Stimulated activated CD4-positive, alpha-beta T cell treated with anti-CD3 and anti-CD28 coated beads, Interleukin-1b, Interleukin-23, amount 100 ng/mL, for 48 hours (primary cell): ENCODE data around the gene PIAS4.
A peak's percentile ranks its signal among the peaks of the same experiment; 100 is the strongest.

Experiments used
- DNase-seq: peaks from one replicate; pipeline ENCODE4 v3.0.0-alpha.2; 2020

Gene PIAS4

GRCh38 chr19:4060621-4061177 is 53.2 kb downstream of the PIAS4 start:
- no peak for DNase-seq

- DNase-seq, result no peak
These were observed 53.7 kb downstream of the PIAS4 start for GRCh38 chr19:4061178-4061682.

GRCh38 chr19:4061683-4062418 is 54.3 kb downstream of the PIAS4 start:
- DNase-seq, result no peak

GRCh38 chr19:4062419-4063368 is 55.2 kb downstream of the PIAS4 start:
- DNase-seq, result no peak

GRCh38 chr19:4063369-4064148 is 56.0 kb downstream of the PIAS4 start:
- DNase-seq, result no peak

DNA sequence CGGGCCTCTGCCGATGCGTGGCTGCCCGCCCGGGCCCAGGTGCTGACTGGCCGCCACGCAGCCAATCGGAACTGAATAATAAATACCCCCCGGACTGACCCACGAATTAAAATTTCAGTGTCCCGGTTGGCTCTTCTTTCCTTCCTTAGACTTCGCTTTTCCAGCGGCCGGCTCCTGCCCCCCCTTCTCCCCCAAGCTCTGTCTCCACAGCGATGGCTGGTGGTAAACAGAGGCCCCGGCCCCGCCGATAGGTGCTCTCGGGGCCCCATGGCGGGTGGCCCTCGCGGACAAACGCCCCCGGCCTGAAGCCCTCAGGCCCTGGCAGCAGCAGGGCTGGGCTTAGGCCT is 56.6 kb downstream of the PIAS4 start:
- DNase-seq, result no peak

DNA sequence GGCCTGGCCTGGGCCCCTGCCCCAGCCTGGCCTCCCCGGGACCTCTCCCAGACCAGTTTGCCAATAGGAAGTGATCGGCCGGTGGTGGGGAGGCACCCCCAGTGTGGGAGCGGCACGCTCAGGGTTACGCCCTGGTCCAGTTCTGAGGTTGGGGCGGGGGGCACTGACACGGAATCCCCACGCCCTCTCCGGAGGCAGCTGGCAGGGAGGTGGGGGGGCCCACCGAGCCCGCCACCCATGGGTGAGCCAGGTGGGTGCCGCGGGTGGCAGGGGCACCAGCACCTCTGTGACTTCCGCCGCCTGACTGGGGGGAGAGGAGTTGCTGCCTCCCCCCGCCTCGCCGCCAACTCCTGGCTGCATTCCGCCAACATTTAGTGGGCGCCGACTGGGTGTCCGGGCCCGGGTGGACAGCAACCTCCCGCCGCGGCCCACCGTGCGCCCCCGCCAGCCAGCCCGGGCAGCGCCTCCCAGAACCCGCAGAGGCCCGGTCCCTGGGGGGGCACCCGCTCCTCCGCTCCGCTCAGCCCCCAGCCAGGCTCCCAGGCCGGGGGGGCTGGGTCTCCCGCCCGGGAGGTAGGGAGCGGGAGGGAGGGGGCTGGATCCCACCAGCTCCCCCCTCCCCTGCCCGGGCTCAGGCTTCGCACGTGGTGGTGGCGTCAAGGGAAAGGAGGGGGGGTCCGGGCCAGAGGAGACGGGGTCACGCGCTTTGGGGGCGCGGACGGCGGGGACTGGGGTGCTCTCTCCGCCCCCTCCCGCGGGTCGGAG is 57.1 kb downstream of the PIAS4 start:
- no peak for DNase-seq

GRCh38 chr19:4065430-4066175 is 58.1 kb downstream of the PIAS4 start:
- DNase-seq, result peak; percentile 97

- peak; percentile 44 for DNase-seq
These were observed 58.7 kb downstream of the PIAS4 start for GRCh38 chr19:4066176-4066606.

- DNase-seq, result peak; percentile 78
These were observed 59.3 kb downstream of the PIAS4 start, which contains the start of gene ZBTB7A for GRCh38 chr19:4066682-4067395. ZBTB7A (minus strand) TSS chr19:4066899; CDS start chr19:4055232, 11,667 bp downstream.

GRCh38 chr19:4067396-4068046 is 60.0 kb downstream of the PIAS4 start:
- DNase-seq, result no peak

- DNase-seq, result no peak
These were observed 60.8 kb downstream of the PIAS4 start for GRCh38 chr19:4068047-4068966.

DNA sequence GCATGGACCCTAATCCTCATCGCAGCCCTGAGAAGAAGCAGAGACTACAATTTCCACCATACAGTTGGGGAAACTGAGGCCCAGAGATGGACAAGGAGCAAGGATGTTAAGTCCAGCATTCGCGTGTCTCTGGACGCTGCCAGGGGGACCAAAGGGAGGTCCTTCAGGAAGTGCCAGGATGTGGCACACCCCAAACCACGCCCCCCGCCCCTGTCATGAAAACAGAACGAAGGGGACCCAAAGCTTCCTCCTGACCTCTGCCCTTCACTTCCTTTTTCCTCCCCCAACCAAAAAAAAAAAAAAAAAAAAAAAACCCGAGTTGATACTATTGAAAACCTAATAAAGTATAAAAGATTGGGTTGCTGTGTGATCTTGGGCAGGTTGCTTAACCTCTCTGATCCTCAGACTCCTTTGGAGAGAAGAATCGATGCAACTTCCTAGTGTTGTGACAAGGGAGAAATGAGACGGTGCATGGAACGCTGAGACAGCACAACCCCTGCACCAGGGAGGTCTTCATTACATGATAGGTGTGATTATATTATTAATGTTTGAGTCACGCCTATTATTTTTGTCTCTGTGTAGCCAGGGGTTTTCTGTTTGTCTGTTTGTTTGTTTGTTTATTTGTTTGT is 61.9 kb downstream of the PIAS4 start:
- DNase-seq, result peak; percentile 43

DNA sequence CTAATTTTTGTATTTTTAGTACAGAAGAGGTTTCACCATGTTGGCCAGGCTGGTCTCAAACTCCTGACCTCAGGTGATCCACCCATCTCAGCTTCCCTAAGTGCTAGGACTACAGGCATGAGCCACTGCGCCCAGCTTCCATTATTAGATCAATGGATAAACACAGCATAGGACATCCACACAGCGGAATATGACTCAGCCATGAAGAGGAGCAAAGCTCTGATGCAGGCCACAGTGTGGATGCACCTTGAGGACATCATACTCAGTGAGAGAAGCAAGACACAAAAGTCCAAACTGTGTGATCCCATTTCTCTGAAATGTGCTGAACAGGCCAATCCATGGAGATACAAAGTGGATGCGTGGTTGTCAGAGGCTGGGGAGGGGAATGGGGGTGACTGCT is 64.1 kb downstream of the PIAS4 start:
- DNase-seq, result no peak

GRCh38 chr19:4075373-4075772 is 67.8 kb downstream of the PIAS4 start:
- no peak for DNase-seq

- no peak for DNase-seq
These were observed 69.5 kb downstream of the PIAS4 start for GRCh38 chr19:4077007-4077374.

DNA sequence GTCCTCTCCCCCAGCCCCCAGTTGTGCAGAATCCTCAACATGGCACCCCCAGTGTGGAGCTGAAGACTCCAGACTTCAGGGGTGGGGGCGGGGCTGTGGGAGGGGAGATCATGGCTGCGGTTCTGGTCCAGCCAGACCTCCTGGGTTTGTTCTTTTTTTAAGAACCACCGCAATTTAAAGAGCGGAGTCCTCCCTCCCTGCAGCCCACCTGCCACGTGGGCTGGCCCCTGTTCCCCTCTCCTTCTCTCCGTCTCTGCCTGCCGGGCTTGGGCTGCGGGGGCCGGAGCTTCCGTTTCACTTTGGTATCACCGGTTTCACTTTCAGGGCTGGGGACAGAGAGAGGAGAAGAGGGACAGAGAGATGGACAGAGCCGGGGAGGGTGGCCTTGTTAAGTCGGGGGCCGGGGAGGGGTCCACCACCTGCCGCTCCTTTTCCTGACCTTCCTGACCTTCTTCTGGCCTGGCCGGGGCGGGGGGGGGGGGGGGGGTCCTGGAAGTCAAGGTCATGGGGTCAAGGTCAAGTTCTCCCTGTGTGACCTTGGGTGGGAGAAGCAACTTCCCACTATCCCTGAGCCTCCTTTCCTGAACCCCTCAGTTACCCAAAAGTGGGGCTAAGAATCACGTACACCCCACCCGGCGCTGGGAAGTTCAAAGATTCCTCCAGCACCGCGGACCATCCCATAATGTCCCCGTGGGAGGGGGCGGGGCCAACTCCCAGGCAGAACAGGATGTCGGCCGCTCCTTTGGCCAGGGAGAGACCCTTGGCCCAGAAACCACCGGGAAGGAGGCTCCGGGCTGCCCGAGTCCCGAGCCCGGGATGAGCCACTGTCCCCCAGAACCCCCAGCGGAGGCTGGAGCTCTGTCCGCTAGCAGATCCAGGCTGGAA is 70.5 kb downstream of the PIAS4 start:
- peak; percentile 45 for DNase-seq
